ENCODE results near the gene CRAMP1.

DNA sequence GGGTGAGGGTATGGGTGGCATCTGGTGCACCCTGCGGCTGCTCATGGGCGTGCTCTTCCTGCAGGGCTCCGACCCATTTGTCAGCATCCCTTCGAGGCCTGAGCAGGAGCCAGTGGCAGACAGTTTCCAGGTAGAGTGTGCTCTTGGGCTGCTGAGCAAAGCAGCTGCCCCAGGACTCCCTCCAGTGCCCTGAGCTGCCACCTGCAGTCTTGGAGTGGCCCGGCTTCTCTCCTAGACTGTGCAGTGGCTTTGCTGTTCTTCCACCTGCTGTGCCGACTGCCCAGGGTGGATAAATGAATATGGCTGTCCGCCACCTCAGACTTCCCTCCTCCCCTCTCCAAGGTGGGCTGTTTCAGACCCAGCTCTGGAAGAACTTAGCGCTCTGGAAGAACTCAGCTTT lies 55.1 kb downstream of the CRAMP1 start:
- no peak for TF ChIP-seq POLR2AphosphoS5 (IDR thresholded peaks at IDR 0.05)
- TF ChIP-seq, protein P1, sequence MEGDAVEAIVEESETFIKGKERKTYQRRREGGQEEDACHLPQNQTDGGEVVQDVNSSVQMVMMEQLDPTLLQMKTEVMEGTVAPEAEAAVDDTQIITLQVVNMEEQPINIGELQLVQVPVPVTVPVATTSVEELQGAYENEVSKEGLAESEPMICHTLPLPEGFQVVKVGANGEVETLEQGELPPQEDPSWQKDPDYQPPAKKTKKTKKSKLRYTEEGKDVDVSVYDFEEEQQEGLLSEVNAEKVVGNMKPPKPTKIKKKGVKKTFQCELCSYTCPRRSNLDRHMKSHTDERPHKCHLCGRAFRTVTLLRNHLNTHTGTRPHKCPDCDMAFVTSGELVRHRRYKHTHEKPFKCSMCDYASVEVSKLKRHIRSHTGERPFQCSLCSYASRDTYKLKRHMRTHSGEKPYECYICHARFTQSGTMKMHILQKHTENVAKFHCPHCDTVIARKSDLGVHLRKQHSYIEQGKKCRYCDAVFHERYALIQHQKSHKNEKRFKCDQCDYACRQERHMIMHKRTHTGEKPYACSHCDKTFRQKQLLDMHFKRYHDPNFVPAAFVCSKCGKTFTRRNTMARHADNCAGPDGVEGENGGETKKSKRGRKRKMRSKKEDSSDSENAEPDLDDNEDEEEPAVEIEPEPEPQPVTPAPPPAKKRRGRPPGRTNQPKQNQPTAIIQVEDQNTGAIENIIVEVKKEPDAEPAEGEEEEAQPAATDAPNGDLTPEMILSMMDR (IDR thresholded peaks at IDR 0.05): no peak
- no peak for TF ChIP-seq POLR2A (IDR thresholded peaks at IDR 0.05; ENCODE audit: low read depth)
